K562 (cell line): ENCODE measurements around the gene COL1A2. TPM values are rescaled to one million over a fixed set of nuclear protein-coding genes. Genes with fewer than 3 reads are reported as not detected.

Experiments used
- ATAC-seq: fragments of 200-7000 bp; cut with Tn5 transposase; 3 replicates; pipeline ENCODE4 v1.9.1; 2020; ENCODE audit warnings: moderate library complexity
- Bru-seq: library from RNA; stranded (reverse); fragments of 400-500 nt; gene quantifications from one replicate; lab custom pipeline; 2021; lab: Mats Ljungman, UMichigan
- BruChase-seq, 2 experiments: library from RNA; stranded (reverse); fragments of 400-500 nt; gene quantifications; one replicate each; lab custom pipeline; 2021; lab: Mats Ljungman, UMichigan
- BruUV-seq: library from RNA; stranded (reverse); fragments of 400-500 nt; replicated peaks from 2 replicates; lab custom pipeline; 2021; lab: Mats Ljungman, UMichigan
- CTCF ChIA-PET: fragments of 300-600 bp; formaldehyde crosslinking; extraction: SDS; loops from one replicate; lab custom pipeline; 2021; ENCODE audit warnings: low intra/inter-chr PET ratio; lab: Yijun Ruan, JAX
- POLR2A ChIA-PET: fragments of 300-600, 350-650 bp; sonication (Branson Sonifier 250); formaldehyde crosslinking; extraction: SDS; loops from one replicate; lab custom pipeline; 2021; ENCODE audit warnings: antibody characterized with exemption, inconsistent platforms; lab: Yijun Ruan, JAX
- DNase-seq, 4 experiments: peaks; one replicate each; pipeline versions ENCODE4 v3.0.0 to v3.0.0-alpha.2; 2011 to 2018; ENCODE audit warnings: low spot score in 3 of 4, mixed read lengths in 3 of 4; ENCODE audit errors: extremely low read depth in 1 of 4
- FAIRE-seq: peaks from 2 replicates; lab custom pipeline; 2011; peaks lifted over from hg19 to GRCh38; lab: Jason Lieb, UNC
- H2AFZ ChIP-seq: 2 replicates; pipeline ENCODE4 v1.6.0; 2011; ENCODE audit warnings: low read depth, low read length, control low read depth, inconsistent platforms
- H3K27ac ChIP-seq: fragments of 200-600 bp; 3 replicates; pipeline ENCODE4 v1.8.0; 2011; ENCODE audit warnings: low read depth, mild to moderate bottlenecking, control low read depth, inconsistent platforms, low read length, moderate library complexity, mixed read lengths; ENCODE audit errors: extremely low read depth
- H3K27me3 ChIP-seq, 2 experiments: fragments of 300-600 bp in 1 of 2; 2 replicates in 1 of 2; 3 replicates in 1 of 2; pipeline versions ENCODE4 v1.6.0 to v1.8.0; 2011; ENCODE audit warnings: inconsistent platforms in 2 of 2, low read length in 2 of 2, mild to moderate bottlenecking in 1 of 2, mixed read lengths in 1 of 2, moderate library complexity in 1 of 2; ENCODE audit not compliant: control insufficient read depth in 2 of 2, insufficient read depth in 2 of 2
- H3K36me3 ChIP-seq: fragments of 300-600 bp; 3 replicates; pipeline ENCODE4 v1.8.0; 2011; ENCODE audit warnings: mild to moderate bottlenecking, low read length, inconsistent platforms; ENCODE audit not compliant: control insufficient read depth, insufficient read depth
- H3K4me1 ChIP-seq, 2 experiments: fragments of 200-600 bp in 1 of 2; replicated peaks in 1 of 2; 2 replicates in 1 of 2; 3 replicates in 1 of 2; pipeline versions ENCODE4 v1.5.1 to v1.8.0; 2011; ENCODE audit warnings: inconsistent platforms in 2 of 2, low read length in 2 of 2, mild to moderate bottlenecking in 1 of 2, mixed read lengths in 1 of 2, moderate library complexity in 1 of 2; ENCODE audit not compliant: control insufficient read depth in 2 of 2, insufficient read depth in 2 of 2
- H3K4me2 ChIP-seq: 2 replicates; pipeline ENCODE4 v1.6.1; 2011; ENCODE audit warnings: low read length, control low read depth, inconsistent platforms, mixed read lengths; ENCODE audit not compliant: insufficient read depth
- H3K4me3 ChIP-seq: fragments of 200-600 bp; sonication (generic), shearing (Covaris generic); 2 replicates; pipeline ENCODE4 v1.5.1; 2016; ENCODE audit warnings: control low read depth, inconsistent platforms
- H3K79me2 ChIP-seq: fragments of 200-600 bp; 3 replicates; pipeline ENCODE4 v1.8.0; 2011; ENCODE audit warnings: low read length, inconsistent platforms; ENCODE audit not compliant: control insufficient read depth, insufficient read depth
- H3K9ac ChIP-seq, 2 experiments: 2 replicates each; pipeline versions ENCODE4 v1.6.0 to v1.6.1; 2011; ENCODE audit warnings: low read depth in 2 of 2, low read length in 2 of 2, control low read depth in 1 of 2, inconsistent platforms in 1 of 2, mild to moderate bottlenecking in 1 of 2, mixed read lengths in 1 of 2; ENCODE audit not compliant: insufficient read depth in 1 of 2
- H3K9me1 ChIP-seq: one replicate; pipeline ENCODE4 v1.6.0; 2011; ENCODE audit warnings: inconsistent platforms, mild to moderate bottlenecking, low read length, moderate library complexity; ENCODE audit not compliant: control insufficient read depth, insufficient read depth
- H3K9me3 ChIP-seq: replicated peaks from 2 replicates; pipeline ENCODE4 v1.5.1; 2011; ENCODE audit warnings: low read depth, low read length, inconsistent platforms; ENCODE audit not compliant: control insufficient read depth, insufficient read depth
- H4K20me1 ChIP-seq: replicated peaks from 2 replicates; pipeline ENCODE4 v1.6.1; 2011; ENCODE audit warnings: low read length, inconsistent platforms, mixed read lengths; ENCODE audit not compliant: control insufficient read depth, insufficient read depth
- NFYB ChIP-seq: IDR thresholded peaks from 2 replicates; pipeline ENCODE4 v1.6.1; 2011; ENCODE audit warnings: mild to moderate bottlenecking, moderate library complexity; ENCODE audit not compliant: insufficient read length; ENCODE audit errors: extremely low read depth
- POLR2B ChIP-seq: fragments of 450-650 bp; IDR thresholded peaks from 2 replicates; pipeline ENCODE4 v1.6.1; 2018; ENCODE audit warnings: low read depth; ENCODE audit not compliant: partially characterized antibody
- ZNF512 ChIP-seq: IDR thresholded peaks from 2 replicates; pipeline ENCODE4 v1.6.1; 2016; ENCODE audit warnings: missing genetic modification characterization, missing compliant biosample characterization
- ZNF717 ChIP-seq: fragments of 250-450 bp; sonication (Bioruptor Pico); IDR thresholded peaks from 2 replicates; pipeline ENCODE4 v1.5.0; 2021
- WGBS: fragments of 100-300 bp; shearing (Covaris generic); methylation state at CpG from one replicate; pipeline ENCODE4 v1.1.6; 2016; ENCODE audit warnings: low coverage, mixed read lengths; ENCODE audit not compliant: insufficient coverage; ENCODE audit errors: missing lambda C conversion rate; 5-methylcytosine and 5-hydroxymethylcytosine counted together
- in situ Hi-C: fragments of 300-500 bp; cut with MboI; formaldehyde crosslinking; loops from 4 replicates; pipeline ENCODE4 v1.15.0; 2018; ENCODE audit warnings: inconsistent platforms, mixed read lengths
- intact Hi-C: fragments of 100-400 bp; cut with micrococcal nuclease; formaldehyde crosslinking; loops from 2 replicates; pipeline ENCODE4 v1.14.2; 2022
- long read RNA-seq, 3 experiments: library from polyadenylated mRNA in 2 of 3; library from RNA in 1 of 3; unstranded in 2 of 3; stranded (forward) in 1 of 3; transcript quantifications; one replicate each; pipeline ENCODE4 v2.0.0, GENCODE V29; 2019 to 2022
- polyA minus RNA-seq, 3 experiments: library from RNA; depleted of rRNA, polyadenylated mRNA; stranded (reverse); fragments of >200 nt; gene quantifications; 2 replicates each; pipeline ENCODE4 v1.2.3, GENCODE V29; 2011
- polyA plus RNA-seq, 8 experiments: library from polyadenylated mRNA; depleted of rRNA in 4 of 8; stranded (reverse) in 5 of 8; unstranded in 3 of 8; fragments of >200 nt; fragmentation: Nextera tagmentation in 2 of 8; fragmentation: Illumina TruSeq in 1 of 8; extraction: Ambion mirVana in 2 of 8; extraction: Trizol in 1 of 8; gene quantifications; 2 replicates each; pipeline versions ENCODE4 v1.2.1 to v1.2.3, GENCODE V29; 2011 to 2014; ENCODE audit warnings: inconsistent platforms in 1 of 8, missing spikeins in 1 of 8
- total RNA-seq, 7 experiments: library from RNA; depleted of rRNA in 6 of 7; stranded (reverse); fragments of >200 nt in 6 of 7; fragmentation: Illumina TruSeq in 2 of 7; extraction: Trizol in 2 of 7; gene quantifications; 2 replicates each; pipeline versions ENCODE4 v1.2.1 to v1.2.3, GENCODE V29; 2011 to 2021; ENCODE audit warnings: low replicate concordance in 1 of 7

Gene COL1A2
- total RNA-seq (2011; cell fraction: chromatin; rRNA removed; ENCODE audit: low replicate concordance): 16.6 and 49.0 TPM in 2 replicates
- total RNA-seq (2011; cell fraction: nucleolus; rRNA removed): 20.1 and 54.5 TPM in 2 replicates
- 14.3 and 19.7 TPM in 2 replicates for total RNA-seq (2011; cell fraction: nucleoplasm; rRNA removed)
- total RNA-seq (2014; rRNA removed) (1.5 and 1.7 TPM in 2 replicates), total RNA-seq (2014; rRNA removed; fragmentation: Illumina TruSeq; extraction: Trizol) (1.2 and 1.6 TPM in 2 replicates), total RNA-seq (2015; rRNA removed; fragmentation: Illumina TruSeq; extraction: Trizol) (1.1 and 1.2 TPM in 2 replicates), total RNA-seq (2021) (5.5 and 8.2 TPM in 2 replicates), polyA plus RNA-seq (2011; rRNA removed) (1.8 and 11.6 TPM in 2 replicates), polyA plus RNA-seq (2014; fragmentation: Illumina TruSeq; extraction: Trizol) (3.3 and 3.7 TPM in 2 replicates), polyA plus RNA-seq (2014; fragmentation: Nextera tagmentation; extraction: Ambion mirVana) (1 to 10 TPM in 1 of 2 experiments, under 1 TPM in 1; 0.94 to 1.1 TPM), polyA plus RNA-seq (2014; rRNA removed) (1.4 and 2.9 TPM in 2 replicates), polyA minus RNA-seq (2011; rRNA and poly(A)+ RNA removed) (2.4 and 19.8 TPM in 2 replicates), Bru-seq, nascent RNA (percentile 43 among the genes with signal in this experiment), BruChase-seq, experiment 1, labeled RNA remaining after a 2-hour chase (percentile 19 among the genes with signal in this experiment), BruChase-seq, experiment 2, labeled RNA remaining after a 6-hour chase (percentile 20 among the genes with signal in this experiment)
- polyA plus RNA-seq (2011; cell fraction: cytosol; rRNA removed): 0.58 and 8.6 TPM in 2 replicates
- polyA plus RNA-seq (2011; cell fraction: nucleus; rRNA removed): 4.2 and 84.4 TPM in 2 replicates
- polyA plus RNA-seq (2012): 1.9 and 3.6 TPM in 2 replicates
- 3.3 and 21.9 TPM in 2 replicates for polyA minus RNA-seq (2011; cell fraction: cytosol; rRNA and poly(A)+ RNA removed)
- polyA minus RNA-seq (2011; cell fraction: nucleus; rRNA and poly(A)+ RNA removed): 3.2 and 42.3 TPM in 2 replicates
- long read RNA-seq, experiment 1, partial matches to known transcripts: 16 of 69 reads
- long read RNA-seq, experiment 1, other reads (novel, unspliced or antisense): 52 of 69 reads
- long read RNA-seq, experiment 2, partial matches to known transcripts: 2 of 5 reads
- long read RNA-seq, experiment 2, other reads (novel, unspliced or antisense): 3 of 5 reads
- long read RNA-seq, experiment 3, partial matches to known transcripts: 1 of 2 reads
- long read RNA-seq, experiment 3, other reads (novel, unspliced or antisense): 1 of 2 reads

DNA sequence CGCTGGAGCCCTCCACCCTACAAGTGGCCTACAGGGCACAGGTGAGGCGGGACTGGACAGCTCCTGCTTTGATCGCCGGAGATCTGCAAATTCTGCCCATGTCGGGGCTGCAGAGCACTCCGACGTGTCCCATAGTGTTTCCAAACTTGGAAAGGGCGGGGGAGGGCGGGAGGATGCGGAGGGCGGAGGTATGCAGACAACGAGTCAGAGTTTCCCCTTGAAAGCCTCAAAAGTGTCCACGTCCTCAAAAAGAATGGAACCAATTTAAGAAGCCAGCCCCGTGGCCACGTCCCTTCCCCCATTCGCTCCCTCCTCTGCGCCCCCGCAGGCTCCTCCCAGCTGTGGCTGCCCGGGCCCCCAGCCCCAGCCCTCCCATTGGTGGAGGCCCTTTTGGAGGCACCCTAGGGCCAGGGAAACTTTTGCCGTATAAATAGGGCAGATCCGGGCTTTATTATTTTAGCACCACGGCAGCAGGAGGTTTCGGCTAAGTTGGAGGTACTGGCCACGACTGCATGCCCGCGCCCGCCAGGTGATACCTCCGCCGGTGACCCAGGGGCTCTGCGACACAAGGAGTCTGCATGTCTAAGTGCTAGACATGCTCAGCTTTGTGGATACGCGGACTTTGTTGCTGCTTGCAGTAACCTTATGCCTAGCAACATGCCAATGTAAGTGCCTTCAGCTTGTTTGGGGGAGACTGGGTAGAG, at the start of gene COL1A2:
TSS of gene COL1A2 (plus strand) at position 459 of the 704 bp plus-strand sequence. CDS start at position 596, 137 bp downstream.
- WGBS: 18% methylated on average over 21 of the region's 32 CpGs
- ChIA-PET POLR2A (no interaction called here), CTCF (interaction anchor here (0.7 to 1.6 kb wide), 4 partner anchors 105 to 1149 kb away, joined by 3 to 7 read pairs (median 3); no protein-coding TSS in a partner anchor)
- Histone ChIP-seq H4K20me1 (no peaks in the 10 kb centered on the region), H3K36me3 (no peaks in the 10 kb centered on the region), H3K9me1 (no peaks in the 10 kb centered on the region), H3K9me3 (no peaks in the 10 kb centered on the region), H3K4me3 (no peak within 1 kb of the TSS), H2AFZ (peak within 1 kb of the TSS; percentile 88), H3K4me1 (peaks cover 5 to 7% of the 10 kb centered on the region in 2 experiments; a peak in 4 of 5 replicates), H3K9ac (0 out of 4 replicates have a peak within 1 kb of the TSS, but pooled peaks of 1 of the 2 experiments have one; percentile 2), H3K27ac (no peak within 1 kb of the TSS), H3K79me2 (no peaks in the 10 kb centered on the region), H3K4me2 (no peak within 1 kb of the TSS), H3K27me3 (peaks cover 0 to 10% of the 10 kb centered on the region in 2 experiments; a peak in 1 of 5 replicates)
- intact Hi-C loops: loop anchor here (1.0 to 10.0 kb wide), 9 partner anchors 57 to 1147 kb away; no protein-coding TSS in a partner anchor
- in situ Hi-C loops: loop anchor here (10.0 kb wide), 1 partner anchor 690 kb away; no protein-coding TSS in a partner anchor
- TF ChIP-seq ZNF717 (CRISPR knock-in tag) (no peak), ZNF512 (no peak), NFYB (peak; percentile 19), POLR2B (no peak)
- no TSS peak for BruUV-seq
- peak; percentile 17 for ATAC-seq
- DNase-seq: peak in 3 of 4 experiments; percentile 6 to 19 (median 16)
- no peak for FAIRE-seq
